ENCODE results near the gene TGFBR3L. TPM values are rescaled to one million over a fixed set of nuclear protein-coding genes. Genes with fewer than 3 reads are reported as not detected.
A peak's percentile ranks its signal among the peaks of the same experiment; 100 is the strongest.

The TGFBR3L gene
- total RNA-seq, 1 donor from 2014 or later = 7.1 TPM

GRCh38 chr19:7903244-7904073 lies 11.2 kb upstream of the TGFBR3L start, which contains the start of gene MAP2K7:
TSS of gene MAP2K7 (plus strand) at chr19:7903877. CDS start at chr19:7903945, 68 bp downstream.
- peaks cover 8 to 11% of the 10 kb centered on the region in 2 donors for H3K36me3 ChIP-seq
- TF ChIP-seq CTCF (IDR thresholded peaks at IDR 0.05) = peak in 2 of 3 experiments; percentile 55 to 64
- H3K27me3 ChIP-seq = no peaks in the 10 kb centered on the region
- DNase-seq (ENCODE audit: low spot score in 2 of 2) = peak; percentile 97 to 100
- H3K9me3 ChIP-seq = no peaks in the 10 kb centered on the region
- intact Hi-C loops (cut with DNase I) = loop anchor here (1.0 kb wide), 3 partner anchors 17 to 74 kb away; partner anchors contain the start of genes SNAPC2 and TIMM44
- H3K4me3 ChIP-seq = peak within 1 kb of the TSS; percentile 75 to 97
- H3K4me1 ChIP-seq = peaks cover 5 to 22% of the 10 kb centered on the region in 2 donors
- peak within 1 kb of the TSS; percentile 77 to 81 for H3K27ac ChIP-seq

GRCh38 chr19:7904074-7905020 lies 10.3 kb upstream of the TGFBR3L start:
- no peaks in the 10 kb centered on the region for H3K9me3 ChIP-seq
- peaks cover 5 to 22% of the 10 kb centered on the region in 2 donors for H3K4me1 ChIP-seq
- no peak for TF ChIP-seq CTCF (IDR thresholded peaks at IDR 0.05)
- H3K36me3 ChIP-seq = peaks cover 11 to 18% of the 10 kb centered on the region in 2 donors
- intact Hi-C loops (cut with DNase I) = no loop called here
- peak overlapping the region; percentile 77 to 81 for H3K27ac ChIP-seq
- no peak for DNase-seq (ENCODE audit: low spot score in 2 of 2)
- H3K27me3 ChIP-seq = no peaks in the 10 kb centered on the region
- H3K4me3 ChIP-seq = peak overlapping the region; percentile 75 to 97

- H3K27me3 ChIP-seq = no peaks in the 10 kb centered on the region
- intact Hi-C loops (cut with DNase I) = no loop called here
- TF ChIP-seq CTCF (IDR thresholded peaks at IDR 0.05) = no peak
- no peak overlapping the region for H3K27ac ChIP-seq
- H3K4me1 ChIP-seq = peaks cover 5 to 22% of the 10 kb centered on the region in 2 donors
- no peaks in the 10 kb centered on the region for H3K9me3 ChIP-seq
- no peak for DNase-seq (ENCODE audit: low spot score in 2 of 2)
- H3K36me3 ChIP-seq = peaks cover 20 to 27% of the 10 kb centered on the region in 2 donors
- H3K4me3 ChIP-seq = peak overlapping the region in 1 of 2 donors; percentile 75
Observed at GRCh38 chr19:7905268-7905667, 9.4 kb upstream of the TGFBR3L start.

- Histone ChIP-seq H3K9me3 (no peaks in the 10 kb centered on the region), H3K4me1 (peaks cover 5 to 22% of the 10 kb centered on the region in 2 donors), H3K27me3 (no peaks in the 10 kb centered on the region), H3K4me3 (no peak overlapping the region), H3K27ac (no peak overlapping the region), H3K36me3 (peaks cover 26 to 33% of the 10 kb centered on the region in 2 donors)
- no peak for TF ChIP-seq CTCF (IDR thresholded peaks at IDR 0.05)
- DNase-seq (ENCODE audit: low spot score in 2 of 2) = peak in 1 of 2 donors; percentile 61
- intact Hi-C loops (cut with DNase I) = no loop called here
Observed at GRCh38 chr19:7905859-7906258, 8.8 kb upstream of the TGFBR3L start.

- intact Hi-C loops (cut with DNase I) = no loop called here
- no peak overlapping the region for H3K4me3 ChIP-seq
- peak in 1 of 2 donors; percentile 60 for DNase-seq (ENCODE audit: low spot score in 2 of 2)
- TF ChIP-seq CTCF (IDR thresholded peaks at IDR 0.05) = no peak
- peaks cover 39 to 46% of the 10 kb centered on the region in 2 donors for H3K36me3 ChIP-seq
- H3K27ac ChIP-seq = no peak overlapping the region
- peaks cover 5 to 22% of the 10 kb centered on the region in 2 donors for H3K4me1 ChIP-seq
- no peaks in the 10 kb centered on the region for H3K27me3 ChIP-seq
- H3K9me3 ChIP-seq = no peaks in the 10 kb centered on the region
Observed at GRCh38 chr19:7907122-7907521, 7.5 kb upstream of the TGFBR3L start.

Measured in ascending aorta (tissue), 2 donors.